ENCODE data around the gene APOOL. TPM values are rescaled to one million over a fixed set of nuclear protein-coding genes. Genes with fewer than 3 reads are reported as not detected.
"Not testable (repeated sequence)": the region's sequence is repeated elsewhere in the genome, so short reads cannot be mapped to it uniquely, and the experiment has no call there.

Gene APOOL
- total and polyA plus RNA-seq, 7 experiments from 2014 or later, result 6.1 to 14.8 (median 9.4) TPM

DNA sequence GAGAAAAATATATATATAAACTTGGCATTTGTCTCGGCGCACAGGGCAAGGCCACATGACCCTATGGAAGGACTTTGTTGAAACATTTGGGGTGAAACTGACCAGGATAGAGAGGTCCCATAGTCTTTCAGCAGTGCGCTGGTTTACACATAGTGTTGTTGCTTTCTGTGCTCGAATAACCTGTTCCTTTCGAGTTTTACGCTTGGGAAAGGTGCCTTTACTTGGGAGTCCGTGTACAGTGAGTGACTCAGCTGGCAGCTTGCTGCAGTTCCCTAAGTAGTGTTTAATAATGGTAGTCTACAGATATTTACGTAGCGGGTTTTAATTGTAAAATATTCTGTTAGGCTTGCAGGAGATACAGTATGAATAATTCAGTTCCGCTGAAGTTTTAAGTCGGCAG, 578 bp downstream of the APOOL start:
- no peaks in the 10 kb centered on the region for H3K27me3 ChIP-seq (ENCODE audit: control insufficient read depth in 2 of 2, insufficient read depth in 2 of 2, low read length in 2 of 2)
- CTCF ChIA-PET, result no interaction called here
- H3K4me1 ChIP-seq (ENCODE audit: control insufficient read depth in 2 of 2, insufficient read depth in 2 of 2, low read length in 2 of 2), result peaks cover 0 to 6% of the 10 kb centered on the region in 2 donors
- POLR2A ChIA-PET, result no interaction called here
- peak overlapping the region; percentile 79 to 93 (median 90) for H3K4me3 Mint-ChIP-seq
- H3K27ac ChIP-seq (ENCODE audit: low read depth, low read length), result peak overlapping the region; percentile 67
- H3K9me3 Mint-ChIP-seq, result peaks cover 0 to 5% (median 0%) of the 10 kb centered on the region in 11 donors
- ATAC-seq (no peak), DNase-seq (no peak)
- H3K4me1 Mint-ChIP-seq, result peaks cover 12 to 37% (median 23%) of the 10 kb centered on the region in 7 donors
- H3K36me3 Mint-ChIP-seq, result no peaks in the 10 kb centered on the region
- peak overlapping the region; percentile 81 for H3K4me3 ChIP-seq (ENCODE audit: low read length)
- H3K9me3 ChIP-seq (ENCODE audit: control insufficient read depth in 2 of 3, low read length in 3 of 3), result no peaks in the 10 kb centered on the region
- peak overlapping the region; percentile 57 to 91 (median 75) for H3K27ac Mint-ChIP-seq
- intact Hi-C loops (cut with micrococcal nuclease), result loop anchor here in 1 of 2 donors (10.0 kb wide), 1 partner anchor 1041 kb away; the partner anchor contains the start of gene CHM
- H3K27me3 Mint-ChIP-seq, result no peaks in the 10 kb centered on the region
- H3K36me3 ChIP-seq (ENCODE audit: control insufficient read depth in 2 of 3, insufficient read depth in 3 of 3, low read length in 3 of 3), result no peaks in the 10 kb centered on the region

DNA sequence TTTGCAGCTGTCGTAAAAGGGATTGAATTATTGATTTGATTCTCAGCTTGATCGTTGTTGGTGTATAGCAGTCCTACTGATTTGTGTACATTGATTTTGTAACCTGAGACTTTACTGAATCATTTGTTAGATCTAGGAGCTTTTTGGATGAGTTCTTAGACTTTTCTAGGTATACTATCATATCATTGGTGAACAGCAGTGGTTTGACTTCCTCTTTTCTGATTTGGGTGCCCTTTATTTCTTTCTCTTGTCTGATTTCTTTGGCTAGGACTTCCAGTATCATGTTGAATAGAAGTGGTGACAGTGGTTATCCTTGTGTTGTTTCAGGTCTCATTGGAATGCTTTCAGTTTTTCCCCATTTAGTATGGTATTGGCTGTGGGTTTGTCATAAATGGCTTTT, 8.4 kb downstream of the APOOL start:
- no peaks in the 10 kb centered on the region for H3K27me3 Mint-ChIP-seq
- peaks cover 3 to 44% (median 26%) of the 10 kb centered on the region in 7 donors for H3K4me1 Mint-ChIP-seq
- H3K27me3 ChIP-seq (ENCODE audit: control insufficient read depth in 2 of 2, insufficient read depth in 2 of 2, low read length in 2 of 2), result no peaks in the 10 kb centered on the region
- no peak overlapping the region for H3K4me3 Mint-ChIP-seq
- CTCF ChIA-PET, result no interaction called here
- H3K27ac ChIP-seq (ENCODE audit: low read depth, low read length), result no peak overlapping the region
- ATAC-seq (no peak), DNase-seq (no peak)
- H3K9me3 ChIP-seq (ENCODE audit: control insufficient read depth in 2 of 3, low read length in 3 of 3), result no peaks in the 10 kb centered on the region
- no peaks in the 10 kb centered on the region for H3K4me1 ChIP-seq (ENCODE audit: control insufficient read depth in 2 of 2, insufficient read depth in 2 of 2, low read length in 2 of 2)
- H3K9me3 Mint-ChIP-seq, result peaks cover 0 to 15% (median 6%) of the 10 kb centered on the region in 11 donors
- no peak overlapping the region for H3K4me3 ChIP-seq (ENCODE audit: low read length)
- POLR2A ChIA-PET, result interaction anchor here (1.2 kb wide), 1 partner anchor 9 kb away, joined by 3 read pairs; the partner anchor contains the start of gene APOOL
- H3K27ac Mint-ChIP-seq, result no peak overlapping the region
- intact Hi-C loops (cut with micrococcal nuclease), result no loop called here
- H3K36me3 ChIP-seq (ENCODE audit: control insufficient read depth in 2 of 3, insufficient read depth in 3 of 3, low read length in 3 of 3), result peaks cover 0 to 3% (median 0%) of the 10 kb centered on the region in 3 experiments
- H3K36me3 Mint-ChIP-seq, result peaks cover 0 to 31% (median 10%) of the 10 kb centered on the region in 5 donors

DNA sequence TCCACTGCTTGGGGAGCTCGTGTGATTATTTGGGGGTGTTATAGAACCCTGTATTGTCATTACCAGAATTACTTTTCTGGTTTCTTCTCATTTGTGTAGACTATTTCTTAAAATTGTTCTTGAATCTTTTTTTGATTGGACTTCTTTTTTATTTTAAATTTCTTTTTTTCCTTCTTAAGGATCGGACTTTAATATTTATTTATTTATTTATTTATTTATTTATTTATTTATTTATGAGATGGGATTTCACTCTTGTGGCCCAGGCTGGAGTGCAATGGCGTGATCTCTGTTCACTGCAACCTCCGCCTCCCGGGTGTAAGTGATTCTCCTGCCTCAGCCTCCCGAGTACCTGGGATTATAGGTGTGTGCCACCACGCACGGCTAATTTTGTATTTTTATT, 11.7 kb downstream of the APOOL start:
- H3K27ac ChIP-seq (ENCODE audit: low read depth, low read length); intact Hi-C loops (cut with micrococcal nuclease); DNase-seq; H3K36me3 ChIP-seq (ENCODE audit: control insufficient read depth in 2 of 3, insufficient read depth in 3 of 3, low read length in 3 of 3); CTCF ChIA-PET; POLR2A ChIA-PET; H3K4me3 Mint-ChIP-seq; H3K27me3 ChIP-seq (ENCODE audit: control insufficient read depth in 2 of 2, insufficient read depth in 2 of 2, low read length in 2 of 2); H3K27me3 Mint-ChIP-seq; ATAC-seq; H3K4me1 ChIP-seq (ENCODE audit: control insufficient read depth in 2 of 2, insufficient read depth in 2 of 2, low read length in 2 of 2); H3K27ac Mint-ChIP-seq; H3K9me3 ChIP-seq (ENCODE audit: control insufficient read depth in 2 of 3, low read length in 3 of 3); H3K4me3 ChIP-seq (ENCODE audit: low read length): not testable (repeated sequence)
- peaks cover 0 to 30% (median 13%) of the 10 kb centered on the region in 11 donors for H3K9me3 Mint-ChIP-seq
- H3K36me3 Mint-ChIP-seq, result peaks cover 4 to 31% (median 20%) of the 10 kb centered on the region in 5 donors
- H3K4me1 Mint-ChIP-seq, result peaks cover 0 to 29% (median 15%) of the 10 kb centered on the region in 7 donors

DNA sequence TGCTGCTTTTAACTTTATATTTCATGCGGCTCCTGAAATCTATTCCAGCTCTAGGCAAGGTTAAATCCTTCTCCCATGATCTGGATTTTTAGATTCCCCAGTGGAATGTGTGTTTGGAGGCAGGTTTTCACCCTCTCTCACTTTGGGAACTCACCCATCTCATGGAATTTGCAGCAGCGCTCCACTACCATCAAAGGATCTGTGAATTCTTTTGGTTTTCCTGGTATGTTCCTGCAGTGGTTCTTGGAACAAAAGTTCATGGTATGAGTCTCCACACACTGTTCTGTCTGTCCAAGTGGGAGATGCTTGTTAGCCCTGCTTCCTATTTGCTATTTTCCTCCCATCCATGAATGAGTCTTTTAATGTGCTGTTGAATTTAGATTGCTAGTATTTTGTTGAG, 14.0 kb downstream of the APOOL start:
- no peak for ATAC-seq
- intact Hi-C loops (cut with micrococcal nuclease), result no loop called here

DNA sequence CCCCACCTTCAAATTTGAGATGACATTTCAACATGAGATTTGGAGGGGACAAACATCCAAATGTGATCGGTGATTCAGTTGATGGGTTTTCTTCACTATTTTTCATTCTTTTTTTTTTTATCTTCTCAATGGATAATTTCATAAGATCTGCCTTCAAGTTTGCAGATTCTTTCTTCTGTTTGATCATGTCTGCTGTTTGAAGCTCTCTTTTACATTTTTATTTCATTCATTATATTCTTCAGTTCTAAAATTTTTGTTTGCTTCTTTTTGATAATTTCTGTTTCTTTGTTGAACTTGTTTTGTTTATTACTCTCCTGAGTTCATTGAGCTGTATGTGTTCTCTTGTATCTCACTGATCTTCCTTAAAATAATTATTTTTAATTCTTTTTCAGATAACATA, 14.8 kb downstream of the APOOL start:
- no peak overlapping the region for H3K27ac Mint-ChIP-seq
- no peak overlapping the region for H3K4me3 ChIP-seq (ENCODE audit: low read length)
- H3K4me3 Mint-ChIP-seq, result no peak overlapping the region
- POLR2A ChIA-PET, result no interaction called here
- no peak for DNase-seq
- intact Hi-C loops (cut with micrococcal nuclease), result no loop called here
- CTCF ChIA-PET, result no interaction called here
- H3K27me3 ChIP-seq (ENCODE audit: control insufficient read depth in 2 of 2, insufficient read depth in 2 of 2, low read length in 2 of 2), result no peaks in the 10 kb centered on the region
- peaks cover 0 to 25% (median 8%) of the 10 kb centered on the region in 11 donors for H3K9me3 Mint-ChIP-seq
- H3K9me3 ChIP-seq (ENCODE audit: control insufficient read depth in 2 of 3, low read length in 3 of 3), result peaks cover 0 to 4% (median 0%) of the 10 kb centered on the region in 3 experiments
- peaks cover 0 to 13% (median 7%) of the 10 kb centered on the region in 7 donors for H3K4me1 Mint-ChIP-seq
- H3K27me3 Mint-ChIP-seq, result no peaks in the 10 kb centered on the region
- H3K27ac ChIP-seq (ENCODE audit: low read depth, low read length), result no peak overlapping the region
- no peak for ATAC-seq
- peaks cover 4 to 32% (median 23%) of the 10 kb centered on the region in 5 donors for H3K36me3 Mint-ChIP-seq
- peaks cover 0 to 3% (median 0%) of the 10 kb centered on the region in 3 experiments for H3K36me3 ChIP-seq (ENCODE audit: control insufficient read depth in 2 of 3, insufficient read depth in 3 of 3, low read length in 3 of 3)
- H3K4me1 ChIP-seq (ENCODE audit: control insufficient read depth in 2 of 2, insufficient read depth in 2 of 2, low read length in 2 of 2), result no peaks in the 10 kb centered on the region

More for the DNA sequence above, 14.0 kb downstream of the APOOL start:
- Histone ChIP-seq H3K27ac (ENCODE audit: low read depth, low read length) (no peak overlapping the region), H3K27me3 (ENCODE audit: control insufficient read depth in 2 of 2, insufficient read depth in 2 of 2, low read length in 2 of 2) (no peaks in the 10 kb centered on the region), H3K36me3 (ENCODE audit: control insufficient read depth in 2 of 3, insufficient read depth in 3 of 3, low read length in 3 of 3) (peaks cover 0 to 3% (median 0%) of the 10 kb centered on the region in 3 experiments), H3K4me3 (ENCODE audit: low read length) (no peak overlapping the region), H3K9me3 (ENCODE audit: control insufficient read depth in 2 of 3, low read length in 3 of 3) (peaks cover 0 to 4% (median 0%) of the 10 kb centered on the region in 3 experiments), H3K4me1 (ENCODE audit: control insufficient read depth in 2 of 2, insufficient read depth in 2 of 2, low read length in 2 of 2) (no peaks in the 10 kb centered on the region)
- CTCF ChIA-PET, result no interaction called here
- H3K4me1 Mint-ChIP-seq, result peaks cover 0 to 20% (median 14%) of the 10 kb centered on the region in 7 donors
- no peak overlapping the region for H3K27ac Mint-ChIP-seq
- peaks cover 0 to 25% (median 8%) of the 10 kb centered on the region in 11 donors for H3K9me3 Mint-ChIP-seq
- POLR2A ChIA-PET, result no interaction called here
- DNase-seq, result no peak
- no peak overlapping the region for H3K4me3 Mint-ChIP-seq
- H3K36me3 Mint-ChIP-seq, result peaks cover 4 to 32% (median 24%) of the 10 kb centered on the region in 5 donors
- no peaks in the 10 kb centered on the region for H3K27me3 Mint-ChIP-seq

DNA sequence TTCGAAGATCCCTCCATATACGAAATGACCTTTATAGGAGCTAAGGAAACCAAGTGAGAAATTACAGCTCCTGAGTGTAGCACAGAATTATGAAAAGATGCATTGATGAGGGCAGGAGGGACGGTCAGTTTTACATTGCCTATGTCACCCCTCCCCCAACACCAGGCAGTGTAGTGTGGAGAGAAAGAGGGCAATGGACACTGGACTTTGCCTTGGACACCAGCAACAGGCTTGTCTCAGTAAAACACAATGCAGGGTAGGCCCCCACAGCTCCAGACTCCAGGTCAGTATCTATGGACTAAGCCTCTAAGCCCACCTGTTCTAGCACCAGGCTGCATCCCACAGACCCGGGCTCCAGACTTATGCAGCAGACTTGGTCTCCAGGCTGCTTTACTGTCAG, 16.5 kb downstream of the APOOL start:
- ATAC-seq (no peak), DNase-seq (no peak)
- Histone ChIP-seq H3K4me3 (ENCODE audit: low read length) (no peak overlapping the region), H3K27ac (ENCODE audit: low read depth, low read length) (no peak overlapping the region), H3K4me1 (ENCODE audit: control insufficient read depth in 2 of 2, insufficient read depth in 2 of 2, low read length in 2 of 2) (no peaks in the 10 kb centered on the region), H3K36me3 (ENCODE audit: control insufficient read depth in 2 of 3, insufficient read depth in 3 of 3, low read length in 3 of 3) (peaks cover 0 to 3% (median 0%) of the 10 kb centered on the region in 3 experiments), H3K9me3 (ENCODE audit: control insufficient read depth in 2 of 3, low read length in 3 of 3) (peaks cover 0 to 4% (median 0%) of the 10 kb centered on the region in 3 experiments), H3K27me3 (ENCODE audit: control insufficient read depth in 2 of 2, insufficient read depth in 2 of 2, low read length in 2 of 2) (no peaks in the 10 kb centered on the region)
- peaks cover 0 to 7% (median 0%) of the 10 kb centered on the region in 7 donors for H3K4me1 Mint-ChIP-seq
- peaks cover 4 to 32% (median 25%) of the 10 kb centered on the region in 5 donors for H3K36me3 Mint-ChIP-seq
- H3K9me3 Mint-ChIP-seq, result peaks cover 0 to 25% (median 8%) of the 10 kb centered on the region in 11 donors
- H3K27me3 Mint-ChIP-seq, result no peaks in the 10 kb centered on the region
- H3K4me3 Mint-ChIP-seq, result no peak overlapping the region
- ChIA-PET POLR2A (no interaction called here), CTCF (no interaction called here)
- no peak overlapping the region for H3K27ac Mint-ChIP-seq
- intact Hi-C loops (cut with micrococcal nuclease), result no loop called here

DNA sequence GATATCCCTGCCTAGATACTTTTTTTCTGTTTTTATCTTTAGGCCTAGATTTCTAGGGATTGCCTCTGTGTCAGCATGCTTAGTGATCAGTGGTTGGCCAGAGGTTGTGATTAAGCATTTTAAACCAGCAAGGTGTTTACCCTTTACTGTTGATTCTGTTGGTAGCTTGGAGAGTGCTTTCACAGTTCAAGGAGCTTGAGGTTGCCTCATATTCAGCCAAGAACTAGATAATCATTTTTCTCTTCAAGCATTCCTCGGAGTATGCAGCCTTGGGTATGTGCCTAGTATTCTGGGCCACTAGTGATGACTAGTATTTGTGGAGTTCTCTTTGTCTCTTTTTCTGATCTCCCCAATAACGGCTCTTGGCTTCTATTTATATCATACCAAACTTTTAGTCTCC, 20.4 kb downstream of the APOOL start:
- H3K4me3 Mint-ChIP-seq, result no peak overlapping the region
- Histone ChIP-seq H3K4me1 (ENCODE audit: control insufficient read depth in 2 of 2, insufficient read depth in 2 of 2, low read length in 2 of 2) (no peaks in the 10 kb centered on the region), H3K27ac (ENCODE audit: low read depth, low read length) (no peak overlapping the region), H3K4me3 (ENCODE audit: low read length) (no peak overlapping the region), H3K36me3 (ENCODE audit: control insufficient read depth in 2 of 3, insufficient read depth in 3 of 3, low read length in 3 of 3) (no peaks in the 10 kb centered on the region), H3K27me3 (ENCODE audit: control insufficient read depth in 2 of 2, insufficient read depth in 2 of 2, low read length in 2 of 2) (no peaks in the 10 kb centered on the region), H3K9me3 (ENCODE audit: control insufficient read depth in 2 of 3, low read length in 3 of 3) (peaks cover 0 to under 1% (median 0%) of the 10 kb centered on the region in 3 experiments)
- H3K4me1 Mint-ChIP-seq, result peaks cover 0 to 8% (median 2%) of the 10 kb centered on the region in 7 donors
- H3K36me3 Mint-ChIP-seq, result peaks cover 0 to 35% (median 16%) of the 10 kb centered on the region in 5 donors
- ATAC-seq, result no peak
- intact Hi-C loops (cut with micrococcal nuclease), result no loop called here
- ChIA-PET CTCF (no interaction called here), POLR2A (no interaction called here)
- no peak for DNase-seq
- H3K27ac Mint-ChIP-seq, result no peak overlapping the region
- peaks cover 0 to 10% (median under 1%) of the 10 kb centered on the region in 11 donors for H3K9me3 Mint-ChIP-seq
- no peaks in the 10 kb centered on the region for H3K27me3 Mint-ChIP-seq
